ENCODE measurements around the gene RPRD1A.

- TF ChIP-seq CTCF (IDR thresholded peaks at IDR 0.05): no peak
- TF ChIP-seq POLR2AphosphoS5 (IDR thresholded peaks at IDR 0.05): no peak
Observed at GRCh38 chr18:36066001-36066400, 1.4 kb downstream of the RPRD1A start.

Data from breast epithelium (tissue), 3 donors.